ENCODE data around the gene ZNF652.

Gene ZNF652

DNA sequence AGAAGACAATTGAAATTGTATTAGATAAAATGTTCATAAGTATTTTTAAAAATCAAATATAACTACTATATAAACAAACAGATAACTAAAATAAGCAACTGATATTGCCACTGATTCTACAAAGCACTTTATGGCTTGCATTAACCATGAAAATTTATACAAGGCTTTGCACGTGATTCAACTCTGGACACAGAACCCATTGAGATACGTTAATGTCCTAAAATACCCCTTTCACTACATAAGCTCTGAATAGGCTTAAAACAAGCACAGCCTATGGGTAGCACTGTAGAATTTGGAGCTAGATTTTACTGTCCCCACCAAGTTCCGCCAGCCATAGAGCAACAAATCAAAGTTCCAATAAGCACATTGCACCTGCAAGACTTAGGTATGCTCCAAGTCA lies 4.5 kb downstream of the ZNF652 start:
- H3K4me3 ChIP-seq (ENCODE audit: low read length, poor library complexity, severe bottlenecking): peak overlapping the region; percentile 83
- H3K9me2 ChIP-seq (replicated peaks; ENCODE audit: low read depth, low read length): no peaks in the 10 kb centered on the region
- no peaks in the 10 kb centered on the region for H3K9me3 ChIP-seq (ENCODE audit: insufficient read depth, low read depth, low read length)
- no peak overlapping the region for H3K9ac ChIP-seq (ENCODE audit: low read depth, low read length, poor library complexity, severe bottlenecking)
- H2AFZ ChIP-seq (ENCODE audit: low read length): no peak overlapping the region
- TF ChIP-seq, protein P1, sequence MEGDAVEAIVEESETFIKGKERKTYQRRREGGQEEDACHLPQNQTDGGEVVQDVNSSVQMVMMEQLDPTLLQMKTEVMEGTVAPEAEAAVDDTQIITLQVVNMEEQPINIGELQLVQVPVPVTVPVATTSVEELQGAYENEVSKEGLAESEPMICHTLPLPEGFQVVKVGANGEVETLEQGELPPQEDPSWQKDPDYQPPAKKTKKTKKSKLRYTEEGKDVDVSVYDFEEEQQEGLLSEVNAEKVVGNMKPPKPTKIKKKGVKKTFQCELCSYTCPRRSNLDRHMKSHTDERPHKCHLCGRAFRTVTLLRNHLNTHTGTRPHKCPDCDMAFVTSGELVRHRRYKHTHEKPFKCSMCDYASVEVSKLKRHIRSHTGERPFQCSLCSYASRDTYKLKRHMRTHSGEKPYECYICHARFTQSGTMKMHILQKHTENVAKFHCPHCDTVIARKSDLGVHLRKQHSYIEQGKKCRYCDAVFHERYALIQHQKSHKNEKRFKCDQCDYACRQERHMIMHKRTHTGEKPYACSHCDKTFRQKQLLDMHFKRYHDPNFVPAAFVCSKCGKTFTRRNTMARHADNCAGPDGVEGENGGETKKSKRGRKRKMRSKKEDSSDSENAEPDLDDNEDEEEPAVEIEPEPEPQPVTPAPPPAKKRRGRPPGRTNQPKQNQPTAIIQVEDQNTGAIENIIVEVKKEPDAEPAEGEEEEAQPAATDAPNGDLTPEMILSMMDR (conservative IDR thresholded peaks at IDR 0.05; ENCODE audit: low read length): no peak
- no peak for TF ChIP-seq EZH2phosphoT487 (IDR thresholded peaks at IDR 0.05; ENCODE audit: borderline replicate concordance)
- peak overlapping the region; percentile 97 for H3K4me2 ChIP-seq (ENCODE audit: low read depth, low read length, poor library complexity, severe bottlenecking)
- peaks cover 43% of the 10 kb centered on the region for H3K4me1 ChIP-seq (ENCODE audit: insufficient read depth, low read length, poor library complexity, severe bottlenecking)
- peaks cover 61% of the 10 kb centered on the region for H4K20me1 ChIP-seq (ENCODE audit: insufficient read depth, low read length, poor library complexity, severe bottlenecking)
- H3K36me3 ChIP-seq (ENCODE audit: insufficient read depth, low read length): no peaks in the 10 kb centered on the region
- H3K27me3 ChIP-seq (ENCODE audit: insufficient read depth, low read length, poor library complexity, severe bottlenecking): no peaks in the 10 kb centered on the region
- H3K79me2 ChIP-seq (ENCODE audit: insufficient read depth, low read length): peaks cover 85% of the 10 kb centered on the region
- H3F3A ChIP-seq (ENCODE audit: low read depth): 0 out of 2 replicates have a peak, but pooled peaks cover 2% of the 10 kb centered on the region

DNA sequence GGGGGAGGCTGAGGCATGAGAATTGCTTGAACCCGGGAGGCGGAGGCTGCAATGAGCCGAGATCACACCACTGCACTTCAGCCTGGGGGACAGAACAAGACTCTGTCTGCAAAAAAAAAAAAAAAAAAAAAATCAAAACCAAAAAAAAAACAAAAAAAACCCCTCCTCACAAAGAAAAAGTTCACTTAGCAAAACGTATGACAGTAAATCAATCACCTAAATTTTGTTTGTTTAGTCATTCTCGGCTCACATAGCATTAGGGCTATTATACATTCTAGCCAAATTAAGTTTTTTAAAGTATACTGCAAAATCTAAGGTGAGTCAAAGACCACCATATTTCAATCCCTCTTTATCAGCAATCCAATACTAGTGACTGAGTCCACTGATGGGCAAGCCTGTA lies 5.7 kb downstream of the ZNF652 start:
- Histone ChIP-seq H3F3A (ENCODE audit: low read depth) (0 out of 2 replicates have a peak, but pooled peaks cover 2% of the 10 kb centered on the region), H3K27me3 (ENCODE audit: insufficient read depth, low read length, poor library complexity, severe bottlenecking) (no peaks in the 10 kb centered on the region), H3K4me3 (ENCODE audit: low read length, poor library complexity, severe bottlenecking) (no peak overlapping the region), H2AFZ (ENCODE audit: low read length) (no peak overlapping the region), H3K36me3 (ENCODE audit: insufficient read depth, low read length) (no peaks in the 10 kb centered on the region), H3K4me2 (ENCODE audit: low read depth, low read length, poor library complexity, severe bottlenecking) (peak overlapping the region; percentile 36), H3K79me2 (ENCODE audit: insufficient read depth, low read length) (peaks cover 97% of the 10 kb centered on the region), H3K9ac (ENCODE audit: low read depth, low read length, poor library complexity, severe bottlenecking) (no peak overlapping the region), H3K9me3 (ENCODE audit: insufficient read depth, low read depth, low read length) (no peaks in the 10 kb centered on the region), H3K9me2 (replicated peaks; ENCODE audit: low read depth, low read length) (no peaks in the 10 kb centered on the region), H4K20me1 (ENCODE audit: insufficient read depth, low read length, poor library complexity, severe bottlenecking) (peaks cover 61% of the 10 kb centered on the region), H3K4me1 (ENCODE audit: insufficient read depth, low read length, poor library complexity, severe bottlenecking) (peaks cover 41% of the 10 kb centered on the region)
- TF ChIP-seq, protein P1 (conservative IDR thresholded peaks at IDR 0.05; ENCODE audit: low read length): no peak
- TF ChIP-seq EZH2phosphoT487 (IDR thresholded peaks at IDR 0.05; ENCODE audit: borderline replicate concordance): no peak

DNA sequence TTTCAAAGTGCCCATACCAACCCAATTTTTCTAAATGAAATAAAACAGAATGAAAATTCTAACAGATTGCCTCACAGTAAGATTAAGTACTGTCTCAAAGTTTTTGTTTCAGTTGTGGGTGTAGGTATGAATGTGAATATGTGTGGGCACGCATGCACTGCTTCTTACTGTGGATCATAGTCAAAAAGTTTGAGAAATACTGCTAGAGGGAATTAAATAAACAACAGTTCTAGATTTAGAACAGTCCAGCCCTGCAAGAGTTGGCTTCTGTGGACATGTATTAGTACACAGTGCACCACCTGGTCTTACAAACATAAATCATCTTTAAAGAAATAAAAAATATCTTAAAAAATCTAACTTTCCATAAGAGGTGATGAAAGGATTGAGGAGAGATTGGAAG lies 8.4 kb downstream of the ZNF652 start:
- Histone ChIP-seq H3K79me2 (ENCODE audit: insufficient read depth, low read length) (peaks cover 97% of the 10 kb centered on the region), H3K4me1 (ENCODE audit: insufficient read depth, low read length, poor library complexity, severe bottlenecking) (peaks cover 19% of the 10 kb centered on the region), H3K36me3 (ENCODE audit: insufficient read depth, low read length) (peaks cover 3% of the 10 kb centered on the region; the same call in 1 of the 2 replicates), H3K27me3 (ENCODE audit: insufficient read depth, low read length, poor library complexity, severe bottlenecking) (no peaks in the 10 kb centered on the region), H4K20me1 (ENCODE audit: insufficient read depth, low read length, poor library complexity, severe bottlenecking) (peaks cover 50% of the 10 kb centered on the region), H3K4me3 (ENCODE audit: low read length, poor library complexity, severe bottlenecking) (no peak overlapping the region), H3K9ac (ENCODE audit: low read depth, low read length, poor library complexity, severe bottlenecking) (no peak overlapping the region), H3K4me2 (ENCODE audit: low read depth, low read length, poor library complexity, severe bottlenecking) (no peak overlapping the region), H3K9me2 (replicated peaks; ENCODE audit: low read depth, low read length) (no peaks in the 10 kb centered on the region), H2AFZ (ENCODE audit: low read length) (no peak overlapping the region), H3F3A (ENCODE audit: low read depth) (no peaks in the 10 kb centered on the region; the same call in 1 of the 2 replicates), H3K9me3 (ENCODE audit: insufficient read depth, low read depth, low read length) (no peaks in the 10 kb centered on the region)
- TF ChIP-seq EZH2phosphoT487 (IDR thresholded peaks at IDR 0.05; ENCODE audit: borderline replicate concordance): no peak
- TF ChIP-seq, protein P1 (conservative IDR thresholded peaks at IDR 0.05; ENCODE audit: low read length): no peak

Measured in Loucy (cell line).